ENCODE measurements around the gene DKK3.

DNA sequence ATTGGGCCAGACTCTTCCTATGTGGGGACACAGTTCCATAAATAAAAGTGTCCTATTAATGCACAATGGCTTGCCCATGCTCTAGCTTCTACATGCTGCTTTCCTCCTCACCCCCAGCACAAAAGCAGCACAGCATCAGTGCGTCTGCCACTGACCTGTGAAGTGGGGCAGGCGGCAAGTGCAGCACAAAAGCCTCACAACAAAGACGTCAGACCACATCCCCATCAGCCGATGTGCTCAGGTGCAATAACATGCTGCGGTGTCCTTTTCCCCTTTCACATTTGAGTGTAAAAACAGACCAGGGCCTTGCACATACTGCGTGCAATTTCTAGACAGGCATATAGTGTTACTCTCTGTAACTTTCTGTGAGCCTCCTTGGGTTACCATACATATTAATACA, 12.8 kb downstream of the DKK3 start:
- TF ChIP-seq CTCF (IDR thresholded peaks at IDR 0.05; ENCODE audit: low read depth, low read length, missing input control): no peak
- TF ChIP-seq EGR1 (IDR thresholded peaks at IDR 0.05; ENCODE audit: low read depth in 2 of 2): no peak
- TF ChIP-seq YY1 (IDR thresholded peaks at IDR 0.05): no peak
- TF ChIP-seq, protein P1, sequence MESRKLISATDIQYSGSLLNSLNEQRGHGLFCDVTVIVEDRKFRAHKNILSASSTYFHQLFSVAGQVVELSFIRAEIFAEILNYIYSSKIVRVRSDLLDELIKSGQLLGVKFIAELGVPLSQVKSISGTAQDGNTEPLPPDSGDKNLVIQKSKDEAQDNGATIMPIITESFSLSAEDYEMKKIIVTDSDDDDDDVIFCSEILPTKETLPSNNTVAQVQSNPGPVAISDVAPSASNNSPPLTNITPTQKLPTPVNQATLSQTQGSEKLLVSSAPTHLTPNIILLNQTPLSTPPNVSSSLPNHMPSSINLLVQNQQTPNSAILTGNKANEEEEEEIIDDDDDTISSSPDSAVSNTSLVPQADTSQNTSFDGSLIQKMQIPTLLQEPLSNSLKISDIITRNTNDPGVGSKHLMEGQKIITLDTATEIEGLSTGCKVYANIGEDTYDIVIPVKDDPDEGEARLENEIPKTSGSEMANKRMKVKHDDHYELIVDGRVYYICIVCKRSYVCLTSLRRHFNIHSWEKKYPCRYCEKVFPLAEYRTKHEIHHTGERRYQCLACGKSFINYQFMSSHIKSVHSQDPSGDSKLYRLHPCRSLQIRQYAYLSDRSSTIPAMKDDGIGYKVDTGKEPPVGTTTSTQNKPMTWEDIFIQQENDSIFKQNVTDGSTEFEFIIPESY (IDR thresholded peaks at IDR 0.05): no peak
- TF ChIP-seq NR2F2 (IDR thresholded peaks at IDR 0.05): no peak
- no peak for TF ChIP-seq TAF1 (conservative IDR thresholded peaks at IDR 0.05)
- TF ChIP-seq, protein P2, sequence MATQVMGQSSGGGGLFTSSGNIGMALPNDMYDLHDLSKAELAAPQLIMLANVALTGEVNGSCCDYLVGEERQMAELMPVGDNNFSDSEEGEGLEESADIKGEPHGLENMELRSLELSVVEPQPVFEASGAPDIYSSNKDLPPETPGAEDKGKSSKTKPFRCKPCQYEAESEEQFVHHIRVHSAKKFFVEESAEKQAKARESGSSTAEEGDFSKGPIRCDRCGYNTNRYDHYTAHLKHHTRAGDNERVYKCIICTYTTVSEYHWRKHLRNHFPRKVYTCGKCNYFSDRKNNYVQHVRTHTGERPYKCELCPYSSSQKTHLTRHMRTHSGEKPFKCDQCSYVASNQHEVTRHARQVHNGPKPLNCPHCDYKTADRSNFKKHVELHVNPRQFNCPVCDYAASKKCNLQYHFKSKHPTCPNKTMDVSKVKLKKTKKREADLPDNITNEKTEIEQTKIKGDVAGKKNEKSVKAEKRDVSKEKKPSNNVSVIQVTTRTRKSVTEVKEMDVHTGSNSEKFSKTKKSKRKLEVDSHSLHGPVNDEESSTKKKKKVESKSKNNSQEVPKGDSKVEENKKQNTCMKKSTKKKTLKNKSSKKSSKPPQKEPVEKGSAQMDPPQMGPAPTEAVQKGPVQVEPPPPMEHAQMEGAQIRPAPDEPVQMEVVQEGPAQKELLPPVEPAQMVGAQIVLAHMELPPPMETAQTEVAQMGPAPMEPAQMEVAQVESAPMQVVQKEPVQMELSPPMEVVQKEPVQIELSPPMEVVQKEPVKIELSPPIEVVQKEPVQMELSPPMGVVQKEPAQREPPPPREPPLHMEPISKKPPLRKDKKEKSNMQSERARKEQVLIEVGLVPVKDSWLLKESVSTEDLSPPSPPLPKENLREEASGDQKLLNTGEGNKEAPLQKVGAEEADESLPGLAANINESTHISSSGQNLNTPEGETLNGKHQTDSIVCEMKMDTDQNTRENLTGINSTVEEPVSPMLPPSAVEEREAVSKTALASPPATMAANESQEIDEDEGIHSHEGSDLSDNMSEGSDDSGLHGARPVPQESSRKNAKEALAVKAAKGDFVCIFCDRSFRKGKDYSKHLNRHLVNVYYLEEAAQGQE (IDR thresholded peaks at IDR 0.05): no peak
- TF ChIP-seq HNF4A (conservative IDR thresholded peaks at IDR 0.05): no peak
- TF ChIP-seq RAD21 (IDR thresholded peaks at IDR 0.05): no peak
